ENCODE results near the gene ISOC1.

DNA sequence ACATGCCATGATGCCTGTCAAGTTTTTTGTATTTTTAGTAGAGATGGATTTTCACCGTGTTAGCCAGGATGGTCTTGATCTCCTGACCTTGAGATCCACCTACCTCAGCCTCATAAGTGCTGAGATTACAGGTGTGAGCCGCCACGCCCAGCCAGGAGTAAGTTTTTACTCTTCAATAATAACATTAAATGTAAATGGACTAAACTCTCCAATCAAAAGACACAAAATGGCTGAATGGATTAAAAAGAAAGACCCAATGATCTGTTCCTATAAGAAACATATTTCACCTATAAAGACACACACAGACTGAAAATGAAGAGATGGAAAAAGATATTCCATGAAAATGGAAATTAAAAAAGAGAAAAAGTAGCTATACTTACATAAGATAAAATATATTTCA lies 37.2 kb upstream of the ISOC1 start:
- no peak for TF ChIP-seq TAF1 (IDR thresholded peaks at IDR 0.05; ENCODE audit: low read depth, low read length)
- TF ChIP-seq POLR2A (IDR thresholded peaks at IDR 0.05; ENCODE audit: low read depth, low read length) = no peak
- TF ChIP-seq POLR2AphosphoS5 (IDR thresholded peaks at IDR 0.05; ENCODE audit: low read depth, low read length) = no peak
- TF ChIP-seq POU2F2 (IDR thresholded peaks at IDR 0.05; ENCODE audit: low read depth, low read length) = no peak
- no peak for TF ChIP-seq SPI1 (IDR thresholded peaks at IDR 0.05; ENCODE audit: low read depth, low read length)
- TF ChIP-seq PAX5 (IDR thresholded peaks at IDR 0.05; ENCODE audit: insufficient read depth, low read length, severe bottlenecking) = no peak
